SU-DHL-6 (cell line): Measurements from ENCODE around the gene SMPD3.

ENCODE experiments used
- CTCF ChIP-seq: fragments of 200-600 bp; sonication (generic); IDR thresholded peaks from one replicate; pipeline ENCODE4 v1.5.1; 2017; ENCODE audit warnings: antibody characterized with exemption, mild to moderate bottlenecking, low read length, moderate library complexity; ENCODE audit not compliant: insufficient read depth, poor library complexity, severe bottlenecking
- EZH2phosphoT487 ChIP-seq: fragments of 200-600 bp; sonication (generic), shearing (Covaris generic); conservative IDR thresholded peaks from 2 replicates; pipeline ENCODE4 v1.6.1; 2018; ENCODE audit warnings: mild to moderate bottlenecking, antibody characterized with exemption, low read length, moderate library complexity, mixed read lengths

GRCh38 chr16:68487669-68488068, 39.4 kb upstream of the SMPD3 start:
- no peak for TF ChIP-seq CTCF
- no peak for TF ChIP-seq EZH2phosphoT487
